Measurements from ENCODE around the gene SELENOM. TPM values are rescaled to one million over a fixed set of nuclear protein-coding genes. Genes with fewer than 3 reads are reported as not detected.
"Not testable (repeated sequence)": the region's sequence is repeated elsewhere in the genome, so short reads cannot be mapped to it uniquely, and the experiment has no call there.

SELENOM gene
- total RNA-seq, 3 donors from 2014 or later = 22.3 to 286 (median 83.4) TPM

DNA sequence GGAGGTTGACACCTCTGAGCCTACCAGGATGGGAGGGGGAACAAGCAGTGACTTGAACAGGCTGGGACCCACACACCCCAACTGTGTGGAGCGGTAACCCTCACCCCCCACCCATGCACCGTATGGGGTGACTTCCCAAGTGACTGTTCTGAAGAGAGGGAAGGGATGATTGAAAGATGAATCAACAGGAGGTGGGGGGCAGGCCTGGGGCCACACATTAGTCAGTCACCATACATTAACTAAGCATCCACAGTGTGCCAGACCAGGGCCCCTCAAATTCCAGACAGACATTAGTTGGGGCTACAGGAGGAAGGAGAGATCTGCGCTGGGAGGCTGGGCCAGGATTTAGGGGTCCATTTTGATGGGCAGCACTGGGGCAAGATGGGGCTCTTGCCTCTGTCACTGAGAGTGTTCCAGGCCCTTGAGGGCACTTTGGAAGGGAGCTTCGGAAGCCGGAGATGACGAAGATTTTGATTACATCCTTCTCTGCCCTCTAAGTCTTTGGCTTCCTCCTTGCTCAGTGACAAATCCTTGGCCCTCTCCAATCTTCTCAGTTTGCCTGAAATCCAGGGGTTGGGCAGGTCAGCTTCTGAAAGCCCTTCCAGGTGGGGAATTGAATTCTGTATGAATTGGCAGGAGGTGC lies 25.3 kb downstream of the SELENOM start:
- TF ChIP-seq, protein P1, sequence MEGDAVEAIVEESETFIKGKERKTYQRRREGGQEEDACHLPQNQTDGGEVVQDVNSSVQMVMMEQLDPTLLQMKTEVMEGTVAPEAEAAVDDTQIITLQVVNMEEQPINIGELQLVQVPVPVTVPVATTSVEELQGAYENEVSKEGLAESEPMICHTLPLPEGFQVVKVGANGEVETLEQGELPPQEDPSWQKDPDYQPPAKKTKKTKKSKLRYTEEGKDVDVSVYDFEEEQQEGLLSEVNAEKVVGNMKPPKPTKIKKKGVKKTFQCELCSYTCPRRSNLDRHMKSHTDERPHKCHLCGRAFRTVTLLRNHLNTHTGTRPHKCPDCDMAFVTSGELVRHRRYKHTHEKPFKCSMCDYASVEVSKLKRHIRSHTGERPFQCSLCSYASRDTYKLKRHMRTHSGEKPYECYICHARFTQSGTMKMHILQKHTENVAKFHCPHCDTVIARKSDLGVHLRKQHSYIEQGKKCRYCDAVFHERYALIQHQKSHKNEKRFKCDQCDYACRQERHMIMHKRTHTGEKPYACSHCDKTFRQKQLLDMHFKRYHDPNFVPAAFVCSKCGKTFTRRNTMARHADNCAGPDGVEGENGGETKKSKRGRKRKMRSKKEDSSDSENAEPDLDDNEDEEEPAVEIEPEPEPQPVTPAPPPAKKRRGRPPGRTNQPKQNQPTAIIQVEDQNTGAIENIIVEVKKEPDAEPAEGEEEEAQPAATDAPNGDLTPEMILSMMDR (IDR thresholded peaks at IDR 0.05) = no peak
- intact Hi-C loops (cut with DNase I, micrococcal nuclease) = loop anchor here in 1 of 2 donors (5.0 kb wide), 1 partner anchor 135 kb away; no protein-coding TSS in a partner anchor

DNA sequence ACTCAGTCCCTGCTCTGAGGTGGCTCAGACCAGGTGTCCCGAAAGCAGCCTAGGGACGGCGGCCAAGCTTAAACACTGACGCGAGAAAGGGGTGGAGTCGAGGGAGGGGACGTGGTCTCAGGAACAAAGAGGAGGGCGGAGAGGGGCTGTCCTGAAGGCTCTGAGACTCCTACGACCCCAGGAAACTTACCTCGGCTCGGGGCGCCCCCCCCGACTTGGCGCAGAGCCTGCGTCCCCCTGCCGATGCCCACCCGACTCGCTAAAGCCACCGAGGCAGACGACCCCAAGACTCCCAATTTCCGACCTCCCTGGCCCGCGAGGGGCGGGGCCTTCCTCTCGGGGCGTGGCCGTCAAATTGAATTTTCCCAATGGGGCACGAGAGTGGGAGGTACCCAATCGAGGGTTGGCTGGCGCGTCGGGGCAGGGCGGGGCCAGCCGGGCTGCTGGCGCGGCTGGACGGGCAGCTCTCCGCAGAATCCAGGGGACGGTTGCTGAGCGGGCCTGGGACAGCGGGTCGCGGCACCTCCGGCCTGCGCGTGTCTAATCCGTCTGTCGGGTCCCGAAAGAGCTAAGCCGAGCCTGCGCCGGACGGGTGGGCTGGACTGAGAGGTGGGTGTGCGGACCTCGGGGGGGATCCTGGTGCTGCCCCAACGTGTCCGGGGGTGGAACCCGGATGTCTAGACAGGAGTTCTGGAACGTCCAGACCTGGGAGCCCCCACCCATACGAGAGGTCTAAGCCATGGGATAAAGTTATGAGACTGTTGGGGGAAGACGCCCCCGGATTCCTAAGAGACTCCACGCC lies 26.3 kb downstream of the SELENOM start, which contains the start of gene SMTN:
Gene SMTN (plus strand): TSS at position 471 of the 802 bp plus-strand sequence. CDS start 1,941 bp downstream, outside the sequence.
- Histone ChIP-seq H3K36me3 (ENCODE audit: low read depth) (no peaks in the 10 kb centered on the region), H3K9me3 (no peaks in the 10 kb centered on the region), H3K4me3 (peak within 1 kb of the TSS; percentile 41), H3K4me1 (ENCODE audit: low read depth) (peaks cover 49% of the 10 kb centered on the region)
- intact Hi-C loops (cut with DNase I, micrococcal nuclease) = loop anchor here in 1 of 2 donors (5.0 kb wide), 1 partner anchor 134 kb away; no protein-coding TSS in a partner anchor
- DNase-seq (peak; percentile 95 to 98 (median 98)), ATAC-seq (peak; percentile 73)
- TF ChIP-seq, protein P1 (IDR thresholded peaks at IDR 0.05) = peak; percentile 11

More for the DNA sequence above, 25.3 kb downstream of the SELENOM start:
- Histone ChIP-seq H3K4me1 (ENCODE audit: low read depth) (peaks cover 49% of the 10 kb centered on the region), H3K9me3 (no peaks in the 10 kb centered on the region), H3K36me3 (ENCODE audit: low read depth) (no peaks in the 10 kb centered on the region), H3K4me3 (peak overlapping the region; percentile 41)
- DNase-seq = peak in 1 of 3 donors; percentile 42
- no peak for ATAC-seq

GRCh38 chr22:31080164-31080847 lies 27.1 kb downstream of the SELENOM start:
- Histone ChIP-seq H3K9me3 (no peaks in the 10 kb centered on the region), H3K4me1 (ENCODE audit: low read depth) (peaks cover 46% of the 10 kb centered on the region), H3K36me3 (ENCODE audit: low read depth) (no peaks in the 10 kb centered on the region), H3K4me3 (no peak overlapping the region)
- intact Hi-C loops (cut with DNase I, micrococcal nuclease) = loop anchor here in 1 of 2 donors (5.0 kb wide), 1 partner anchor 133 kb away; no protein-coding TSS in a partner anchor
- TF ChIP-seq, protein P1 (IDR thresholded peaks at IDR 0.05) = no peak
- ATAC-seq (no peak), DNase-seq (no peak)

GRCh38 chr22:31079095-31079642 lies 28.2 kb downstream of the SELENOM start:
- Histone ChIP-seq H3K9me3 (no peaks in the 10 kb centered on the region), H3K4me3 (no peak overlapping the region), H3K36me3 (ENCODE audit: low read depth) (no peaks in the 10 kb centered on the region), H3K4me1 (ENCODE audit: low read depth) (peaks cover 44% of the 10 kb centered on the region)
- TF ChIP-seq, protein P1 (IDR thresholded peaks at IDR 0.05) = no peak
- intact Hi-C loops (cut with DNase I, micrococcal nuclease) = no loop called here
- ATAC-seq = peak; percentile 56
- peak; percentile 79 to 84 (median 82) for DNase-seq

GRCh38 chr22:31078389-31078788 lies 29.0 kb downstream of the SELENOM start:
- H3K36me3 ChIP-seq (ENCODE audit: low read depth); intact Hi-C loops (cut with DNase I, micrococcal nuclease); H3K9me3 ChIP-seq; H3K4me3 ChIP-seq: not testable (repeated sequence)
- H3K4me1 ChIP-seq (ENCODE audit: low read depth) = peaks cover 36% of the 10 kb centered on the region
- ATAC-seq (peak; percentile 18), DNase-seq (peak in 2 of 3 donors; percentile 66 to 71)

Measured in mucosa of descending colon (tissue), 3 donors.